Activated CD8-positive, alpha-beta memory T cell treated with anti-CD3 and anti-CD28 coated beads for 1 hour (primary cell): ENCODE data around the gene DIP2C.
"Not testable (repeated sequence)": the region's sequence is repeated elsewhere in the genome, so short reads cannot be mapped to it uniquely, and the experiment has no call there.

Experiments
- DNase-seq, 2 donors: peaks; one replicate each; pipeline ENCODE4 v3.0.0-alpha.2; 2020; ENCODE audit warnings: low read depth in 1 of 2; ENCODE audit errors: extremely low read depth in 1 of 2

The DIP2C gene

DNA sequence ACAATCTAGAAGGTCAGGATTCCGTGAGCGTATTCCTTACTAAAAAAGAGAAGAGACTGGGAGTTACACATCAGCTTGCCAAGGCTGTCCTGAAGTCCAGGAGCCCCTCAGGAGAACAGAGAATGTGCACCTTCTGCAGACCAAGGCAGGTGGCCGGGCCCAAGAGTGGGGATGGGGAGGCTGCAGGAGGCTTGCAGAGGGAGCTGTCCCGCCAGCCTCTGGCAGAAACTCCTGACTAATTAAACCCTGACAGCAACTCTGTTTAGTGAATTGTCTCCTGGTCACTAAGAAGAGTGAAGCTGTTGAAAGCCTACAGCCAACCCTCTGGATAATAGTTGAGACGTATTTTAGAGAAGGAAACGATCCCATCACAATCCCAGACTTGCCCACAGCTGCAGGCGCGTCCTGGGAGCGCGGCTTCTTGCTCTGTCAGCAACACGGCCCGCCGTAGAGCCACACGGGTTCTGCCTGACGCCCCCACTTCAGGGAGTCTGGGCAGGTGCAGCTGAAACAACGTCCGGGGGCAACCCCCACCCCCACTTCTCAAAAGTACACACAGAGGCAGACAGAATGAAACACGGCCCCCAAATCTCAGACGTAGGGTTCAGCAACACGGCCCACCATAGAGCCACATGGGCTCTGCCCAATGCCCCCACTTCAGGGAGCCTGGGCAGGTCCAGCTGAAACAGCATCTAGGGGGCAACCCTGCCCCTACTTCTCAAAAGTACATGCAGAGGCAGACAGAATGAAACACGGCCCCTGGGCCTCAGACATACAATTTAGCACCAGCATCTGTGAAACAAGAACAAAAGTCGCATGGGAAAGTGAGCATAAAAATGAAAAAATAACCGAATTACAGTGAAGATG lies 45.2 kb downstream of the DIP2C start:
- no peak for DNase-seq

DNA sequence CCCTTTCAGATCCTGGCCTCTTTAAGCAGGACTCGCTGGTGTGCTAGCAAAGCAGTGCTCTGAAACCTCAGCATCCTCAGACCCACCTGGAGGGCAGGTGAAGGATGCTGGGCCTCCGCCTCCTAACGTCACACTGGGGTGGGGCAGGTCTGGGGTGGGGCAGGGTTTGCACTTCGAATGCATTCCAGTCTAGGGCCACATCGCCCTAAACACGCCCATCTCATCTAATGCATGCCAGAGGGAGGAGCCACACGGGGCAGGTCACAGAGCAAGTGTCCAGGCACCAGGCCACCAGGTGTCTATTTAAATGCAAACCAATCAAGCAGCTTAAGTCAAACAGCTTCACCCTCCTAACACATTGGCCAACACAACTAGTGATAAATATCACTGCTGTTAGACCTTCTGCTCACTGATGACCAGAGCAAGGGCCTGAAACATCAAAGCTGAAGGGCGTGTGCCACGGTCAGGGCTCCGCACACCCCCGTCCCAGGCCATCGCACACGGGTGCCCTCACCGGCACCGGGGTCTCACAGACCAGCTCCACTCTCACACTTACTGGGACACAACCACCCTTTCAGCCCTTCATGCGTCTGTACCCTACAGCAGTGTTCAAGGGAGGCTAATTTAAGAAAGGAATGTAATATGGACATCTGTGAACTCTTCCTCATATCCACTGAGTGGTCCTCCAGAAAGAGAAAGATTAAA lies 47.1 kb downstream of the DIP2C start:
- no peak for DNase-seq

DNA sequence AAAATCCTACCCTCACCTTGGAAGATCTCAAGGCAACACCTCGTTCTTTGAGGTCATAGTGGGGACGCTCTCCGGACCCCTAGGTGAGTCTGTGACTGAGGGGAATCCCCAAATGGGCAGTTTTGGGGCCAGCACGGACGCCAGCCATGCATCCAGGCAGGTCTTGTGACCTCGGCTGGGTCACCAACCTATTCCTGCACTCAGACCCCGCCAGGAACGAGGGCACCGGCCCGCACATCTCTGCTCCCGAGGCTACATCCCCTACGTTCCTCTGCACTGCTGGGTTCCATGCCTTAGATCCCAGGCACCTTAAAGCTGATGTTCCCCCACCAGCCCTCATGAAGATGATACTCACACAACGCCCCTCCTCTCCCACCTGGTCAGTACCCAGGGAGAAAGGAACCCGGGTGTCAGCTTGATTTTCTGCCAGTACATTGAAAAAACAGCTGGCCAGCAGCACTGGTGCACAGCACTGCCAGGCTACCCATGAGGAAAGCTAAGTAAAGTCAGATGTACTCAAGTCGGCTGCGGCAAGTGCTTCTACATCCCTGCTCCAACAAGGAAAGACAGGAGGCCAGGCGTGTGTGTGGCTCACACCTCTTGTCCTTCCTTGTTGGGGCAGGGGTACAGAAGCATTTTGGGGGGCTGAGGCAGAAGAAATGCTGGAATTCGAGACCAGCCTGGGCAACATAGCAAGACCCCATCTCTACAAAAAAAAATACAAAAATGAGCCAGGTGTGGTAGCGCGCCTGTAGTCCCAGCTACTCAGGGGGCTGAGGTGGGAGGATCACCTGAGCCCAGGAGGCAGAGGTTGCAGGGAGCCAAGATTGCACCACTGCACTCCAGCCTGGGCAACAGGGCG lies 48.1 kb downstream of the DIP2C start:
- DNase-seq: no peak

DNA sequence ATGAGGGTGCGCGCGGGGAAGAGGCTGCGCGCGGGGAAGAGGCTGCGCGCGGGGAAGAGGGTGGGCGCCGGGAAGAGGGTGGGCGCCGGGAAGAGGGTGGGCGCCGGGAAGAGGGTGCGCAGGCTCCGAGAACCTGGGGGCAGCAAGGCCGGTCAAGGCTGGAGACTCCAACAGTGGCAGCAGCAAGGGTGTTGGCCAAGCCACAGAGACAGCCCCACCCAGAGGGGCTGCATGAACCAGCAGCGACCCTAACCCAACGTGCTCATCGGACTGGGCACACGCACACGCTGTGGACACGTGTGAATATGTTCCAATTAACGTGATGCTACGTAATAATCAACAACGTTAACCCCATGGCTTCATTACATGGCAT lies 48.8 kb downstream of the DIP2C start:
- DNase-seq: no peak

DNA sequence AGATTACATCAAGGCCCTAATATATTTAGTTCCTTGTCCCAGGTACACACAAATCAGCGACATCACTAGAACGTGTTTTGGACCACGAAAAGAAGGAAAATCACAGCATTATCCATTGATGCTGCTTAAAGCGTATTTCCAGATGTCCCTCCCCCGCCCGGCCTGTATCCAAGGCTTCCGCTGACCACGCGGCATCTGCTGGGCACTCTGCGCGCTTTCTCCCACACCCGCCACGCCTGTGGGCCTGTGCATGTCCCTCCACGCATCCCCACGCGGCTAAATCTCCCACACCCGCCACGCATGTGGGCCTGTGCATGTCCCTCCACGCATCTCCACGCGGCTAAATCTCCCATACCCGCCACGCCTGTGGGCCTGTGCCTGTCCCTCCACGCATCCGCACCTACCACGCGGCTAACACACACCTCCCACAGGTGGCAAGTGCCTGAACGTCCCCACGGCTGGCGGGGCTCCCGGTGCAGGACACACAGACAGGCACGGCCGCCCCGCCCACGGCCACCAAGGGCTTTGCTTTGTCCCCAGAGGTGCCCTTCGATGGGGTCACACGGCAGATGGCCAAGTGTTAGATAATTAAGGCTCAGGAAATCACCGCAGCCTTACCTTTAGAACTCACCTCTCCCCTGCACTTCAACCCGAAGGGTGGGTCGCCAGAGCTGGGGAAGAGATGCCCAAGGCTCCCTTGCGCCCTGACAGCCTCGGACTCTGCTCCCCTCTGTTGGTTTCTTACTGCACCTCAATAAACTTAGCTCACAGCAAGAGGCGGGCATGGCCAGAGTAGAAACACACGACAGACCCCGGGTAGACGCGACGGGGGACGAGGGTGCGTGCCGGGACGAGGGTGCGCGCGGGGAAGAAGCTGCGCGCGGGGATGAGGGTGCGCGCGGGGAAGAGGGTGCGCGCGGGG lies 49.5 kb downstream of the DIP2C start:
- no peak for DNase-seq

DNA sequence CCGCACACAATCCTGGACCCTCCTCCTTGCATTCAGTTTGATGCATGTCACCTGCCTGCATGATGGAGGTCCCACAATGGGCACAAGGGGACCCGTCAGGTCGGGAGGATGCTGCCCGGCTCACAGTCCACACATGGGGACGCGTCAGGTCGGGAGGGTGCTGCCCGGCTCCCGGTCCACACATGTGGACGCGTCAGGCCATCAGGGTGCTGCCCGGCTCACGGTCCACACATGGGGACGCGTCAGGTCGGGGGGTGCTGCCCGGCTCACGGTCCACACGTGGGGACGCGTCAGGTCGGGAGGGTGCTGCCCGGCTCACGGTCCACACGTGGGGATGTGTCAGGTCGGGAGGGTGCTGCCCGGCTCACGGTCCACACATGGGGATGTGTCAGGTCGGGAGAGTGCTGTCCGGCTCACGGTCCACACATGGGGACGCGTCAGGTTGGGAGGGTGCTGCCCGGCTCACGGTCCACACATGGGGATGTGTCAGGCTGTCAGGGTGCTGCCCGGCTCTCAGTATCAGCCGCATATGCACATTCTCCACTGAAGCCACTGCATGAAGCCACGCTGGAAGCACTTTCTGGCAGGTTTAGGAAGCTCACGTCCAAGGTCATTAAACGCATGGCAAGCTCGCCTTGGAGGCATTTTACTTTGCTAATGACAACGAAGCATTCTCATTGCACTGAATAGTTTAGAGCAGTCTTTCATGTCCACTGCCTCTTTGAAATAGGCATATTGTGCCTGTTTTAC lies 50.3 kb downstream of the DIP2C start:
- DNase-seq: no peak

DNA sequence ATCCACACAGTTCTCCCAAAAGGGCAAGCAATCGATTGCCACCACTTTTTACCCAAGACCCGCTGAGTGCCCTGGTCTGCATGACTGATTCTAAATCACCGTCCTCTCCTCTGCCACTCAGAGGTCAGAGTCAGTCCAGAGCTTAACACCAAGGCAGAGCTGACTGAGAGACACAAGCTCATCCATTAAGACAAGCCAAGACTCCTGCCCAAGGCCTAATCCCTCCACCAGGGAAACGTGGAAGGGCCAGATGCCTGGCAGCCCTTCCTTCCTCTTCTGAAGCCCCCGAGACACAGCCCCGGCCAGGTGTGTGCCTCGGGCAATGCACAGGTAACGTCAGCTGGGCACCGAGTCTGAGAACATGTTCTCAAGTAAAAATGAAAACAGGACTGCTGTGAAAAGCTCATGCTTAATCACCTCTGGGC lies 51.7 kb downstream of the DIP2C start:
- no peak for DNase-seq

DNA sequence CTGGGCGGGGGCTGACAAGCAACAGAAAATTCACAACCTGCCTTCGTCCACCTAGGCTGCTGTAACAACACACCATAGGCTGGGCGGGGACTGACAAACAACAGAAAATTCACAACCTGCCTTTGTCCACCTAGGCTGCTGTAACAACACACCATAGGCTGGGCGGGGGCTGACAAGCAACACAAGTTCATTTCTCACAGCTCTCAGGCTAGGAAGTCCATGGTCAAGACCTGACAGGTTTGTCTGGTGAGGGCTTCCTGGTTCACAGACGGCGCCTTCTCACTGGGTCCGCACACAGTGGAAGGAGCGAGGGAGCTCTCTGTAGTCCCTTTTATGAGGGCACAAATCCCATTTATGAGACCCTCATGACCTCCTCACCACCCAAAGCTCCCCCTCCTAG lies 52.2 kb downstream of the DIP2C start:
- no peak for DNase-seq

DNA sequence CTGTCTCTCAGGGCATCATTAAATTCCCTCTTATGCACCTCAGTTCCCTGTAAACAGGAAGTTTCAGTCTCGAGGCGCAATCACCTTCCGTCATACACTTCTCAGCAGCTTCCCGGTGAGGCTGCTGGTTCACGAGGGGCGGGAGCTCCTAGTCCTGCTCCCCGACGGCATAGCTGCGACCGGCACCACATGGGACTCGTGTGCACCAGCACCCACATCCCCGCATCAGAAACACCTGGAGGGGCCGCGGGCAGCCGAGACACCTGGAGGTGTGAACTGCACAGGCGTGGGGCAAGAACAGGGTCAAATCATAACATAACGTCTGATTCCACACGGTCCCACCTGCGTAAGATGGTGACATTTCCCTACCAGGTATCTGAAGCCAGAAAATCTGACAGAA lies 52.7 kb downstream of the DIP2C start:
- DNase-seq: no peak

DNA sequence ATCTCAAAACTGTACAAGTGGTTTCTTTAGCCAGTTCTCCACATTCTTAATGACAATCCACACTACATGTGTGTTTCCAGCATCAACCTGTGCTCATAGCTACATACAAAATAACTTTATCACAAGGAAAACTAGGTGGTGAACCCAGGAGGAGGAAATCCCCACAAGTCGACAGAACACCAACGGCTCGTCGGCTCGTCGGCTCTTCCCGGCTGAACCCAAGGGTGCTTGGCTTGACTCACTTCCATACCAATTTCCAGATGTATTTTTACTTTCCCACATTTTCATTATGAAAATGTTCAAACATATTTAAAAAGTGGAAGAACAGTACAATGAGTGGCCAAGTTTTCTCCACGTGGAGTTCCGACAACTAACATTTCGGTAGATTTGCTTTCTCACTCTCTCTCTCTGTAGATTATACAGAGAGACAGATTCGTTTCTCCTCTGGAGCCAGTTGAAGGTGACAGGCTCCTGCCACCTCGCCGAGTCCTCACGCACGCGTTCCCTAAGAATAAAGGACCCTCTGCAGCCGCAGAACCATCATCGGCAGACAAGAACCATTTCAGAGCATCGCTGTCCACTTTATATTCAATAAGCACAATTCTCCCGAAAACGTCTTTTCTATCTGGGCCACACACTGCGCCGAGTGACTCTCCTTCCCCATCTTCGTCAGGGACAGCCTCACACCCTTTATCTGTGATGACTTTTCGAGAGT lies 53.3 kb downstream of the DIP2C start:
- no peak for DNase-seq

DNA sequence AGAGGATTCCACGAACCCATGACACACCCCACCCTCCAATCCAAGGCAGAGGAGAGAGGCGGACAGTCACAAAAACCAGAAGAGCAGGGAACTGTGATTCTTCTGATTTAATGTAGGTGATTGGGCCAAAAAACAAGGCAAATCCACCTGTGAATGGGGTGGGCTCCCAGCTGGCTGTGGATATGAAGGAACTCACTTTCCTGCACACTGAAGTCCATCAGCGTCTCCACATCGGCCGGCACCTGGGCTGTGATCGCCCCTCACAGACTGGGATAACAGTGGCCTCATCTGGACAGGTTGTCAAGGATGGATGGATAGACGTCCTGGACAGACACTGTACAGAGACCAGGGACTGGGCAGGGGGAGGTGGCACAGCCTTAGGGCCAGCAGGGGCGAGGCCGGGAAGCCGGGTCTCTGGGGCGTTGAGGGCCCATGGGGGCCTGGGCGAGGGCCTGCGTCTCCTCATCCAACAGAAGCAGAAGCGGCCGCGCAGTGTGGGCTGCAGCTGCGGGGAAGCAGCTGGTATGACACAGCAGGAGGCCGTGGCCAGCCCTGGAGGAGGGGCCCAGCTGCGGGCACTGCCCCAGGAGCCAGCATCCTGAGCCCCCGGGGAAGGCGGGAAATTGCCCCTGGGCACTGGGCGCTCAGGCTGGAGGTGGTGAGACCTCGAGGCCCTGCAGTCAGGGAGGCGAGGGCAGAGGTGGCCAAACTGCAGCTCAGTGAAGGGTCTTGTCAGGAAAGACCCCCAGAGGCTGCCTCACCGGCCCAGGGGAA lies 54.2 kb downstream of the DIP2C start:
- no peak for DNase-seq

DNA sequence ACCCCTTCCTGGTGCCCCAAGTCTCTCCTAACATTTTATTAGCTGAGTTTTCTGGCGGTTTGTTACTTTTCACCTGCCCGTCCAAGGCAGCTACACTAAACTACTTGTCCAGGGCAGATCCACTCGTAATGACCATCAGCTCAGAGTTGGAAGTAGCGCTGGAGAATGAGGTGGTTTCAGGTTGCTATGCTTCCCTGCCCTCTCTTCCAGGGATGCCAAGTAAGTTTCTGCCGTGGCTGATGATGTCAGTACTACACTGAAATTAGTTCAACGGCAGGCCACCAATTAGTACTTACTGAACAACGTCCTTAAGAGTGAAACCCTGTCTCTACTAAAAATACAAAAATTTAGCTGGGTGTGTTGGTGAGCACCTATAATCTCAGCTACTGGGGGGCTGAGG lies 55.2 kb downstream of the DIP2C start:
- DNase-seq: no peak

DNA sequence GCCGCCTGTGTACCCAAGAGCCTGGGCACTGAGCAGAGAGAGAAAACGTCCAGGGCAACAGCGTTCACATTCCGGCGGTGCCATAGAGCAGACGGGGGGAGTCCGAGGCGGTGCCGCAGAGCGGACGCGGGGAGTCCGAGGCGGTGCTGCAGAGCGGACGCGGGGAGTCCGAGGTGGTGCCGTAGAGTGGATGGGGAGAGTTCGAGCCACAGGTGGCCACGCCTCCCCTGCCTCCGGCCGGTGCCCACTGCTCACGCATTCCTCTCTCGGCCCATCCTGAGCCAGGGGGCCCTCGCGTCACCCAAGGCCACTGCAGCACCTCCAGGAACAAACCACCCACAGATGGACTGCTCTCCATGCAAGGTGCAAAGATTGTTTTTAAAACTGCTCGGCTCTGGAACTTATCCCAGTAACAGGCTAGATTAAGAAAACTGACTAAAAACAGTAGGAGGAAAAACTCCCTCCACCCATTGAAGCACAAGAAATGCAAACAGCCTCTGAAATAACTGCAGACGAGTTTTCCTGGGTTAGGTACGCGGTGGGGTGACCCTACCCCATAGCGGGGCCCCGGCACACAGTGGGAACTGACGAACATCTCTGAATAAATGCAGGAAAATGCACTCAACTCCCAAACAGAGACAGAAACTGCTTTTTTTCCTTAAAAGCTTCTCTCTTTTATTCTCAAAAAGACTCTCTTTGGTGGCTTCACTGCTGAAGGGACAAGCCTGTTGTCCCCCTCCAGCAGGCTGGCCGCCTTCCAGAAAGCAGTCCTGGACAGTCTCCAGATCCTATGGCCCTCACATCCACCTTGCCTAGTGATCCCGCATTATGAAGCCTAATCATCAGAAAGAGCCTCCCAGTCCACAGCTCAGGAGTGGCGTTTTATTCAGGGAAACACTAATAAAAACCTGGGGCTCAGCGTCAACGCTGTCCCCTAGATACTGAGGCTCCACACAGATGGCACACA lies 55.9 kb downstream of the DIP2C start:
- DNase-seq: no peak

DNA sequence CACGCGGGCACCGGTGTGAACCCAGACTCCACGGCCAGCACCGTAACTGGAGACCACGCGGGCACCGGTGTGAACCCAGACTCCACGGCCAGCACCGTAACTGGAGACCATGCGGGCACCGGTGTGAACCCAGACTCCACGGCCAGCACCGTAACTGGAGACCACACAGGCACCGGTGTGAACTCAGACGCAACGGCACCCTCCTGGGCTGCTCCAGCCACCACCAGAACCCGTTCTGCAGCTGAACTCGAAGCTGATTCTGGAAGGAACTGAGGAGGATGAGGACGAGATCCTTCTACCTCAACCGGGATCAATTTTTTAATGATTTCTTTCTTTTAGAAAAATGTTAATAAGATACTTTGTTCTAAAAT lies 56.7 kb downstream of the DIP2C start:
- DNase-seq: not testable (repeated sequence)

DNA sequence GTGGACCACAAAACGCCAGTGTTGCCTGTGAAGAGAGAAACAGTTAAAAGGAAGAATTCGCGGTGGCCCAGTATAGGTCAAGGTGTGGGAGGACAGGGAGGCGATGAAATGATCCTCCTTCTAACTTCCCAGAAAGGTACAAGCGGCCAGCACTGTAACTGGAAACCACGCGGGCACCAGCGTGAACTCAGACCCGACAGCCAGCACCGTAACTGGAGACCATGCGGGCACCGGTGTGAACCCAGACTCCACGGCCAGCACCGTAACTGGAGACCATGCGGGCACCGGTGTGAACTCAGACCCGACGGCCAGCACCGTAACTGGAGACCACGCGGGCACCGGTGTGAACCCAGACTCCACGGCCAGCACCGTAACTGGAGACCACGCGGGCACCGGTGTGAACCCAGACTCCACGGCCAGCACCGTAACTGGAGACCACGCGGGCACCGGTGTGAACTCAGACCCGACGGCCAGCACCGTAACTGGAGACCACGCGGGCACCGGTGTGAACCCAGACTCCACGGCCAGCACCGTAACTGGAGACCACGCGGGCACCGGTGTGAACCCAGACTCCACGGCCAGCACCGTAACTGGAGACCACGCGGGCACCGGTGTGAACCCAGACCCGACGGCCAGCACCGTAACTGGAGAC lies 57.2 kb downstream of the DIP2C start:
- not testable (repeated sequence) for DNase-seq

DNA sequence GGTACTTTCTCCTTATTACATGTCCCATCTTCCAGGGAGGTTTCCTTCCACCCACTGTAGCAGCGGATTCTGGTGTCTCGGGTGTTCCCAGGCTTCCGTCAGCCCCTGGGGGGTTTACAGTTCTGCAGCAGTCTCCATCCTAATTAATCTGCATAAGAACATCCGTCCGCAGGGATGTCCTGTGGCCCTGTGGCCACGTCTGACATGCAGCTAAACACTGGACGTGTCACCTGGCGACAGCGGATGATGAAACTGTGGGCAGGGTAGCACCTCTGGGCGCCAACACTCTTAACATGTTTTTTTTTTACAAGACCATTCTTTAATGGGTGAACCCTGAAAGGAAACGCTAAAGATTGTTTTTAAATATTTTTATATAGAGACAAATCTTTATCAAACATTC lies 58.2 kb downstream of the DIP2C start:
- no peak for DNase-seq

DNA sequence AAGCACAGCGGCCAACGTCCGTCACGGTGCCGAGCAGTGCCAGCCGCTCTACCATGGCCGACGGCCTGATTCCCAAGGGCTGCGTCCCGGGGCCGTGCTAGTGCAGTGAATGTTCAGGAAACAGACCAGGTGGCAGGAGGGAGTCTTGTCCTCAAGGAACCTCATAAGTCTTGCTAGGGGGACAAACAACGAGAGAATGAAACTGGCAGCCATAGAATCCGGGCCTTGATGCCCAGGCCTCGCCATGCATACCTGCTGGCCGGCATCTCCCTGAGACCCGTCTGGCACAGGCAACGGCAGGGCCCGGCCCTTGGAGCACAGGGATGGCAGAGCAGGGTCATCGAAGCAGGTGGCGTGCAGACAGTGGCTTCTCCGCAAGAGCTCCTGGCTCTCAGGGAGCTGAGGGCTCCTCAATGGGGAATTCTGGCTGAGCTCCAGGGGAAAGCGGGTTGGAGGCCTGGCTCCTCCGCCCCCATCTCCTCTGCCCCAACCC lies 58.8 kb downstream of the DIP2C start:
- no peak for DNase-seq
